Testis (tissue), 2 donors: ENCODE data around the gene CASP3.
"Not testable (repeated sequence)": the region's sequence is repeated elsewhere in the genome, so short reads cannot be mapped to it uniquely, and the experiment has no call there.

Experiments
- POLR2A ChIP-seq: fragments of 450-650 bp; IDR thresholded peaks from one replicate; pipeline ENCODE4 v1.6.1; 2017; ENCODE audit warnings: antibody characterized with exemption, mild to moderate bottlenecking, moderate library complexity
- TF ChIP-seq, protein P1 (sequence below), 3 experiments: fragments of 450-650 bp in 2 of 3; fragments of 200-600 bp in 1 of 3; sonication (generic) in 1 of 3; IDR thresholded peaks; one replicate each; pipeline ENCODE4 v1.5.1; 2016 to 2019; ENCODE audit warnings: antibody characterized with exemption in 3 of 3, mild to moderate bottlenecking in 2 of 3, moderate library complexity in 1 of 3

GRCh38 chr4:184616168-184616567, 33.1 kb downstream of the CASP3 start:
- TF ChIP-seq, protein P1, sequence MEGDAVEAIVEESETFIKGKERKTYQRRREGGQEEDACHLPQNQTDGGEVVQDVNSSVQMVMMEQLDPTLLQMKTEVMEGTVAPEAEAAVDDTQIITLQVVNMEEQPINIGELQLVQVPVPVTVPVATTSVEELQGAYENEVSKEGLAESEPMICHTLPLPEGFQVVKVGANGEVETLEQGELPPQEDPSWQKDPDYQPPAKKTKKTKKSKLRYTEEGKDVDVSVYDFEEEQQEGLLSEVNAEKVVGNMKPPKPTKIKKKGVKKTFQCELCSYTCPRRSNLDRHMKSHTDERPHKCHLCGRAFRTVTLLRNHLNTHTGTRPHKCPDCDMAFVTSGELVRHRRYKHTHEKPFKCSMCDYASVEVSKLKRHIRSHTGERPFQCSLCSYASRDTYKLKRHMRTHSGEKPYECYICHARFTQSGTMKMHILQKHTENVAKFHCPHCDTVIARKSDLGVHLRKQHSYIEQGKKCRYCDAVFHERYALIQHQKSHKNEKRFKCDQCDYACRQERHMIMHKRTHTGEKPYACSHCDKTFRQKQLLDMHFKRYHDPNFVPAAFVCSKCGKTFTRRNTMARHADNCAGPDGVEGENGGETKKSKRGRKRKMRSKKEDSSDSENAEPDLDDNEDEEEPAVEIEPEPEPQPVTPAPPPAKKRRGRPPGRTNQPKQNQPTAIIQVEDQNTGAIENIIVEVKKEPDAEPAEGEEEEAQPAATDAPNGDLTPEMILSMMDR (IDR thresholded peaks at IDR 0.05): not testable (repeated sequence)
- TF ChIP-seq POLR2A: not testable (repeated sequence)
